ENCODE results near the gene SHISA9.

Gene SHISA9

DNA sequence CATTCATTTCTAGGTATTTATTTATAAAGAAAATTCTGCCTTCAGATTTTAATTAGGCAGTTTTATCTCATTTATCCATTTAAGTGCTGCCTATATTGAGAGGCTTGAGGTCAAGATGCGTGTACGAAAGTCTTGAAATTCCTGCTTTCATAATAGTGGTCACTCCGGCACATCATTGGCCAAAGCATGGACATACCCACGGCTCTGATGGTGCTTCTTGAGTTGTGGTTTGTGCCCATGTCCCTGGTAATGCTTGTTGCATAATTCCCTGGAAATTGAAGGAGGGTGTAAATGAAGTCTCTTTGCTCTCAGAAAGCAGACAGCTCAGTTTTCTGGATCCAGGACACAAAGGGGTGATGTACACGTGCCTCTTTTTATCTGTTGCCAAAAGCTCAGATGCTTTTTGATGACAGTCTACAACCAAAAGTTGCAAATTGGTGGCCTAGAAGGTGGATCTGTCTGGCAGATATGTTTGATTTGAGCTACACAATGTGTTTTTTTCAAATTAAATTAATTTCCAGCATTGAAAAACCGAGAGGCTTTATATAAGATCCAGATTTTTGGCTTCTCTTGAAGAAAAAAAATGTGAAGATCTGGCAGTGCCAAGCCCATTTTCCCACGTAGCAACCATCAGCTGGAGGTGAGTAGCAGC, 94.4 kb downstream of the SHISA9 start:
- TF ChIP-seq, protein P1, sequence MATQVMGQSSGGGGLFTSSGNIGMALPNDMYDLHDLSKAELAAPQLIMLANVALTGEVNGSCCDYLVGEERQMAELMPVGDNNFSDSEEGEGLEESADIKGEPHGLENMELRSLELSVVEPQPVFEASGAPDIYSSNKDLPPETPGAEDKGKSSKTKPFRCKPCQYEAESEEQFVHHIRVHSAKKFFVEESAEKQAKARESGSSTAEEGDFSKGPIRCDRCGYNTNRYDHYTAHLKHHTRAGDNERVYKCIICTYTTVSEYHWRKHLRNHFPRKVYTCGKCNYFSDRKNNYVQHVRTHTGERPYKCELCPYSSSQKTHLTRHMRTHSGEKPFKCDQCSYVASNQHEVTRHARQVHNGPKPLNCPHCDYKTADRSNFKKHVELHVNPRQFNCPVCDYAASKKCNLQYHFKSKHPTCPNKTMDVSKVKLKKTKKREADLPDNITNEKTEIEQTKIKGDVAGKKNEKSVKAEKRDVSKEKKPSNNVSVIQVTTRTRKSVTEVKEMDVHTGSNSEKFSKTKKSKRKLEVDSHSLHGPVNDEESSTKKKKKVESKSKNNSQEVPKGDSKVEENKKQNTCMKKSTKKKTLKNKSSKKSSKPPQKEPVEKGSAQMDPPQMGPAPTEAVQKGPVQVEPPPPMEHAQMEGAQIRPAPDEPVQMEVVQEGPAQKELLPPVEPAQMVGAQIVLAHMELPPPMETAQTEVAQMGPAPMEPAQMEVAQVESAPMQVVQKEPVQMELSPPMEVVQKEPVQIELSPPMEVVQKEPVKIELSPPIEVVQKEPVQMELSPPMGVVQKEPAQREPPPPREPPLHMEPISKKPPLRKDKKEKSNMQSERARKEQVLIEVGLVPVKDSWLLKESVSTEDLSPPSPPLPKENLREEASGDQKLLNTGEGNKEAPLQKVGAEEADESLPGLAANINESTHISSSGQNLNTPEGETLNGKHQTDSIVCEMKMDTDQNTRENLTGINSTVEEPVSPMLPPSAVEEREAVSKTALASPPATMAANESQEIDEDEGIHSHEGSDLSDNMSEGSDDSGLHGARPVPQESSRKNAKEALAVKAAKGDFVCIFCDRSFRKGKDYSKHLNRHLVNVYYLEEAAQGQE (IDR thresholded peaks at IDR 0.05; ENCODE audit: insufficient replicate concordance, low read depth) = no peak
- TF ChIP-seq, protein P2, sequence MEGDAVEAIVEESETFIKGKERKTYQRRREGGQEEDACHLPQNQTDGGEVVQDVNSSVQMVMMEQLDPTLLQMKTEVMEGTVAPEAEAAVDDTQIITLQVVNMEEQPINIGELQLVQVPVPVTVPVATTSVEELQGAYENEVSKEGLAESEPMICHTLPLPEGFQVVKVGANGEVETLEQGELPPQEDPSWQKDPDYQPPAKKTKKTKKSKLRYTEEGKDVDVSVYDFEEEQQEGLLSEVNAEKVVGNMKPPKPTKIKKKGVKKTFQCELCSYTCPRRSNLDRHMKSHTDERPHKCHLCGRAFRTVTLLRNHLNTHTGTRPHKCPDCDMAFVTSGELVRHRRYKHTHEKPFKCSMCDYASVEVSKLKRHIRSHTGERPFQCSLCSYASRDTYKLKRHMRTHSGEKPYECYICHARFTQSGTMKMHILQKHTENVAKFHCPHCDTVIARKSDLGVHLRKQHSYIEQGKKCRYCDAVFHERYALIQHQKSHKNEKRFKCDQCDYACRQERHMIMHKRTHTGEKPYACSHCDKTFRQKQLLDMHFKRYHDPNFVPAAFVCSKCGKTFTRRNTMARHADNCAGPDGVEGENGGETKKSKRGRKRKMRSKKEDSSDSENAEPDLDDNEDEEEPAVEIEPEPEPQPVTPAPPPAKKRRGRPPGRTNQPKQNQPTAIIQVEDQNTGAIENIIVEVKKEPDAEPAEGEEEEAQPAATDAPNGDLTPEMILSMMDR (IDR thresholded peaks at IDR 0.05; ENCODE audit: insufficient read depth, low read length) = no peak
- TF ChIP-seq SPI1 (IDR thresholded peaks at IDR 0.05; ENCODE audit: borderline replicate concordance, low read depth) = no peak
- no peak for TF ChIP-seq POLR2AphosphoS5 (IDR thresholded peaks at IDR 0.05; ENCODE audit: low read depth)
- no peak for TF ChIP-seq GABPA (IDR thresholded peaks at IDR 0.05; ENCODE audit: low read depth)
- H3K4me3 ChIP-seq (replicated peaks; ENCODE audit: insufficient read depth, low read length) = no peak overlapping the region
- no peaks in the 10 kb centered on the region for H3K27me3 ChIP-seq (ENCODE audit: insufficient read depth, poor library complexity, severe bottlenecking)
- DNase-seq (ENCODE audit: low read depth in 1 of 2, low spot score in 1 of 2) = no peak
- H3K27ac ChIP-seq (replicated peaks) = no peak overlapping the region

DNA sequence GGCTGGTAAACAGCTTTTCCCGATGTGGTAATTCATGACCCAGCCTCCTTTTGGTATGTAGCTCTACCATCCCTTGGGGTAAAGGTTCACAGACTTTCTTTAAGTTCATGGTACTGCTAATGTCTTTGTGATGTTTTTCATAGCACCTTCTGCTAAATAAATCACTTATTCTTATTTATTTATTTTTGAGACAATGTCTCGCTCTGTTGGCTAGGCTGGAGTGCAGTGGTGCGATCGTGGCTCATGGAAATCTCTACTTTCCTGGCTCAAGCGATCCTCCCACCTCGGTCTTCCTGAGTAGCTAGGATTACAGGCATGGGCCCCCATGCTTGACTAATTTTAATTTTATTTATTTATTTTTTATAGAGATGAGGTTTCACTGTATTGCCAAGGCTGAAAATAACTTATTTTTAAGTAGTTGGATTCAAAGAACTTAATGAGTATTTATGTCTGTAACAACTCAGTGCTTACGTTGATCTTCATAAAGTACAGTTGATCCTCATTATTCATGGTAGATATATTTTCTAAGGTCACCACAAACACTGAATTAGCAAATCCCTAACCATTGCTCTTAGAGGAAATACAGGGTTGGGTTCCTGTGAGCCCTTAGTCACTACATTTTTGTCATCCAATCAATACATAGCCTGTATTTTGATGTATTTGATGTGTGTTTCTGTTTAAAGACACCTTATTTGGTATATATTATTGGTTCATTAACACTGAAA, 97.1 kb downstream of the SHISA9 start:
- Histone ChIP-seq H3K27me3 (ENCODE audit: insufficient read depth, poor library complexity, severe bottlenecking) (no peaks in the 10 kb centered on the region), H3K27ac (replicated peaks) (no peak overlapping the region), H3K4me3 (replicated peaks; ENCODE audit: insufficient read depth, low read length) (no peak overlapping the region)
- no peak for DNase-seq (ENCODE audit: low read depth in 1 of 2, low spot score in 1 of 2)
- no peak for TF ChIP-seq POLR2AphosphoS5 (IDR thresholded peaks at IDR 0.05; ENCODE audit: low read depth)
- TF ChIP-seq, protein P1 (IDR thresholded peaks at IDR 0.05; ENCODE audit: insufficient replicate concordance, low read depth) = no peak
- TF ChIP-seq, protein P2 (IDR thresholded peaks at IDR 0.05; ENCODE audit: insufficient read depth, low read length) = no peak
- TF ChIP-seq GABPA (IDR thresholded peaks at IDR 0.05; ENCODE audit: low read depth) = no peak

DNA sequence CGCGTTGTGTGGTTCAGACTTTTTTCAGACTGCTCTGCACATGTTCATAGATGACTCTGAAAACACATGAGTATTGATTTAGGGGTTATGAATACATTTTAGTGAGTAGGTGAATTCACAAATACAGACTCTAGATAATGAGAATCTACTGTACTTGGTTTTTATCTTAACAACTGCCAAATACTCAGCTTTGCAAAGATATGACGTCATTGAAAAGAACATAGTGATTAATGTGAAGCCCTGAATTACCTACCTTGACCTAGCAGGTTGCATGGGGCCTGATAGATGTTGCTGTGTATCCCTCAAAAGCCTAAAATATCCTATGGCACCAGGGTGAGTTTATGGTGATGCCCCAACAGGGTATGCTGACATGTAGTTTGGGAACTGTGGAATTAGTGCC, 98.0 kb downstream of the SHISA9 start:
- DNase-seq (ENCODE audit: low read depth in 1 of 2, low spot score in 1 of 2) = no peak
- H3K27ac ChIP-seq (replicated peaks) = no peak overlapping the region
- no peak overlapping the region for H3K4me3 ChIP-seq (replicated peaks; ENCODE audit: insufficient read depth, low read length)
- no peaks in the 10 kb centered on the region for H3K27me3 ChIP-seq (ENCODE audit: insufficient read depth, poor library complexity, severe bottlenecking)
- TF ChIP-seq SPI1 (IDR thresholded peaks at IDR 0.05; ENCODE audit: borderline replicate concordance, low read depth) (no peak), POLR2AphosphoS5 (IDR thresholded peaks at IDR 0.05; ENCODE audit: low read depth) (no peak), GABPA (IDR thresholded peaks at IDR 0.05; ENCODE audit: low read depth) (no peak)
- TF ChIP-seq, protein P1 (IDR thresholded peaks at IDR 0.05; ENCODE audit: insufficient replicate concordance, low read depth) = no peak
- TF ChIP-seq, protein P2 (IDR thresholded peaks at IDR 0.05; ENCODE audit: insufficient read depth, low read length) = no peak

Data from HL-60 (cell line).